EH (cell line): Measurements from ENCODE around the gene OR10A3.

Experiments
- DNase-seq: peaks from one replicate; pipeline ENCODE4 v3.0.0-alpha.2; 2015; ENCODE audit warnings: low read depth

The OR10A3 gene

DNA sequence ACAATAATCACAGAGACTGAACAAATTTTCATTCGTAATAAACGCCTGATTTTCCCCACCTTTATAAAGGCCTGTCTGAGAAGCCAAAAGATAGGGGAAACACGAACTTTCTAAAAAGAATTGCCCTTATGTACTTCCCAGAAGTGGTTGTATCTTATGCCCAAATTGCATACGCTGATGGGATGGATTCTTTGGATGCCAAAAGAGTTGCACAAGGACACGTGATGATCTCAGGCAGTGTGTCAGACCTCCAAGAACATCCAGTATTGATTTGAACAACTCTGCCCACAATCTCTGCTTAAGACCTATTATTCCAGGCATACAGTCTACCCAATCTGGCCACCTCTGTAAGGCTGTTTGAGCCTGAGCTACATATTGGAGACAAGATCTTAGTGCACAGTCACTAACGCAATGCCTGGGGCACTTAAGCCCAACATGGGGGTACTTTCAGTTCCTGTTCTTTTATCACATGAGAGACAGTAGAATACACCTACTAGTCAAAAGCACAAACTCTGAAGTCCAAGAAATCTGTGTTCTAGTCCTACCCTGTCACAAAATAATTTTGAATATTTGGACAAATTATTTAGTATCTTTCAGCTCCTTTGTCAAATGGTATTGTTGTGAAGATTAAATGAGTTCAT is 49.3 kb downstream of the OR10A3 start:
- peak; percentile 86 for DNase-seq

DNA sequence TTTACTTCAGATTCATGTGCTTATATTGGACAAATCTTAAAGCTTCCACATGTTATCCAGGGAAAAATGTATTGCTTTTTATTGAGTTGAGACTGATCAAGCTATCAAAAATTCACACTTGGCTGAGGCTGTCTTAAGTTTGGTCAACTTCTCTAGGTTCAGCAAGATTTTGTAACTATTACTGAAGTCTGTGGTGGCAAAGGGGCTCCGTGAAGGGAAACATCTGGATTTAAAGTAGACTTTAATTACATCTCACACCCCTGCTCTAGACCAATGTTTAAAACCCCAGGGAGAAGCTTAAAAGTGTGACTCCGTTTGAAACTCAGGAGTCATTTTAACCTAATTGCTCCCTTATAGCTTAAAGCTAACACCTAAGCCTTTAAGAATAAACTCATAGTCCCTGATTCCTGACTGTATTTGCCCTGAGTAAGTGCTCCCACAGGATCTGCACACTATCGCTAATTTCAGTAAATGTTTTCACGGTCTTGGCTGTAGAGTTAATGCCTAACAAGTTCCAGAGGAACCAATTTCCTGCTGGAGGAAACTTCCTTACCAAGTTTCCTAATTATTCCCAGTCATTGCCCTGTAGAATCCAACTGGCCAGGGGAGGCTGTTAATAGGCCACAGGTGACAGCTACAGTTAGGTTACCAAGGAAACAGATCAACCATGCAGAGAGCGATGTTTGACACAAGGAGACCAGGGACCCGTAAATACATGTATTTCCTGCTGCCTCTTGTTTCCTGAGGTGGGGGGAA is 50.9 kb downstream of the OR10A3 start:
- no peak for DNase-seq

DNA sequence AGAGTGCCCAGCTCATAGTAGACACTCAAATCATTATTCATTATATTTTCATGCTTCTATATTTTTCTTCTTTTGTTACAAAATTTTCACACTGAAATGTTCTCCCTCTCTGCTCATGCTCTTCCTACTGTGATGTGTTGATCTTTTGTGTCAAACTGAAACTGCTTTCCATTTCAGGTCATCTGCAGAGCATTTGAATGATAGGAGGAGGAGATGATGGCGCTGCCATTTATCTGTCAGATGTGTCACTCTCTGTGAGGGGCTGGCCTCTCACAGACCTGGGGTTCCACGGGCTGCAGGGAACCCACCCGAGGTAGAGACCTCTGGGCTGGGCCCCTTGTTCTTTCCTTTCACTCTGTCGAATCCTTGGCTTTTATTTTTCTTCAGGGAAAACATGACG is 51.5 kb downstream of the OR10A3 start:
- no peak for DNase-seq
